Measurements from ENCODE around the gene ATP1A3. TPM values are rescaled to one million over a fixed set of nuclear protein-coding genes. Genes with fewer than 3 reads are reported as not detected.
A peak's percentile ranks its signal among the peaks of the same experiment; 100 is the strongest.

The ATP1A3 gene
- total RNA-seq, 1 donor from 2014 or later = 23.2 TPM

GRCh38 chr19:42003506-42004294, 9.7 kb upstream of the ATP1A3 start:
- no peak overlapping the region for H3K4me3 Mint-ChIP-seq
- peaks cover 5% of the 10 kb centered on the region for H3K4me1 Mint-ChIP-seq
- no peak for DNase-seq (ENCODE audit: low read depth, low spot score)
- H3K27me3 Mint-ChIP-seq (ENCODE audit: low read depth) = peaks cover 55% of the 10 kb centered on the region
- no peak overlapping the region for H3K27ac Mint-ChIP-seq (ENCODE audit: unreplicated experiment)
- no peaks in the 10 kb centered on the region for H3K36me3 Mint-ChIP-seq (ENCODE audit: low read depth)
- H3K9me3 Mint-ChIP-seq = no peaks in the 10 kb centered on the region
- no peak for TF ChIP-seq CTCF (conservative IDR thresholded peaks at IDR 0.05)

GRCh38 chr19:41999878-42000208, 5.8 kb upstream of the ATP1A3 start:
- TF ChIP-seq CTCF (conservative IDR thresholded peaks at IDR 0.05) = no peak
- no peak overlapping the region for H3K27ac Mint-ChIP-seq (ENCODE audit: unreplicated experiment)
- DNase-seq (ENCODE audit: low read depth, low spot score) = no peak

GRCh38 chr19:41999071-41999877, 5.2 kb upstream of the ATP1A3 start:
- no peaks in the 10 kb centered on the region for H3K9me3 Mint-ChIP-seq
- peak overlapping the region; percentile 19 for H3K4me3 Mint-ChIP-seq
- peaks cover 35% of the 10 kb centered on the region for H3K4me1 Mint-ChIP-seq
- no peaks in the 10 kb centered on the region for H3K36me3 Mint-ChIP-seq (ENCODE audit: low read depth)
- no peak for DNase-seq (ENCODE audit: low read depth, low spot score)
- TF ChIP-seq CTCF (conservative IDR thresholded peaks at IDR 0.05) = no peak
- H3K27ac Mint-ChIP-seq (ENCODE audit: unreplicated experiment) = no peak overlapping the region
- peaks cover 87% of the 10 kb centered on the region for H3K27me3 Mint-ChIP-seq (ENCODE audit: low read depth)

More at GRCh38 chr19:41999878-42000208, 5.8 kb upstream of the ATP1A3 start:
- Mint-ChIP-seq H3K9me3 (no peaks in the 10 kb centered on the region), H3K4me3 (no peak overlapping the region), H3K36me3 (ENCODE audit: low read depth) (no peaks in the 10 kb centered on the region), H3K27me3 (ENCODE audit: low read depth) (peaks cover 85% of the 10 kb centered on the region), H3K4me1 (peaks cover 32% of the 10 kb centered on the region)

- peak; percentile 71 for TF ChIP-seq CTCF (conservative IDR thresholded peaks at IDR 0.05)
- Mint-ChIP-seq H3K4me3 (no peak overlapping the region), H3K4me1 (peaks cover 38% of the 10 kb centered on the region), H3K36me3 (ENCODE audit: low read depth) (no peaks in the 10 kb centered on the region), H3K27ac (ENCODE audit: unreplicated experiment) (no peak overlapping the region), H3K9me3 (no peaks in the 10 kb centered on the region), H3K27me3 (ENCODE audit: low read depth) (peaks cover 82% of the 10 kb centered on the region)
- DNase-seq (ENCODE audit: low read depth, low spot score) = peak; percentile 72
Observed at GRCh38 chr19:41998246-41999020, 4.4 kb upstream of the ATP1A3 start.

- no peaks in the 10 kb centered on the region for H3K36me3 Mint-ChIP-seq (ENCODE audit: low read depth)
- DNase-seq (ENCODE audit: low read depth, low spot score) = no peak
- peaks cover 41% of the 10 kb centered on the region for H3K4me1 Mint-ChIP-seq
- H3K4me3 Mint-ChIP-seq = peak overlapping the region; percentile 41
- H3K9me3 Mint-ChIP-seq = no peaks in the 10 kb centered on the region
- no peak for TF ChIP-seq CTCF (conservative IDR thresholded peaks at IDR 0.05)
- H3K27ac Mint-ChIP-seq (ENCODE audit: unreplicated experiment) = no peak overlapping the region
- H3K27me3 Mint-ChIP-seq (ENCODE audit: low read depth) = peaks cover 84% of the 10 kb centered on the region
Observed at GRCh38 chr19:41997851-41998229, 3.8 kb upstream of the ATP1A3 start.
